Neural cell (in vitro differentiated cells): Measurements from ENCODE around the gene AP3B2. TPM values are rescaled to one million over a fixed set of nuclear protein-coding genes. Genes with fewer than 3 reads are reported as not detected.

ENCODE experiments used
- H2AFZ ChIP-seq: fragments of 200-600, 300-800 bp; sonication (generic), shearing (Covaris generic); 2 replicates; pipeline ENCODE4 v1.6.0; 2014; ENCODE audit warnings: low read depth, mild to moderate bottlenecking, antibody characterized with exemption, low read length, moderate library complexity
- H3F3A ChIP-seq: fragments of 200-600 bp; shearing (Covaris generic); 2 replicates; pipeline ENCODE4 v1.6.1; 2016; ENCODE audit warnings: mild to moderate bottlenecking, moderate library complexity, mixed read lengths, antibody characterized with exemption, low read length; ENCODE audit not compliant: insufficient read depth, poor library complexity, severe bottlenecking
- H3K27ac ChIP-seq: fragments of 200-600, 300-800 bp; sonication (generic), shearing (Covaris generic); 2 replicates; pipeline ENCODE4 v1.5.1; 2014; ENCODE audit warnings: mild to moderate bottlenecking, low read length, moderate library complexity
- H3K27me3 ChIP-seq: fragments of 300-800, 200-600 bp; sonication (generic), shearing (Covaris generic); 2 replicates; pipeline ENCODE4 v1.6.0; 2014; ENCODE audit warnings: mild to moderate bottlenecking, low read depth, low read length, moderate library complexity; ENCODE audit not compliant: insufficient read depth
- H3K36me3 ChIP-seq: fragments of 300-800, 200-600 bp; sonication (generic), shearing (Covaris generic); 2 replicates; pipeline ENCODE4 v1.5.1; 2014; ENCODE audit warnings: mild to moderate bottlenecking, antibody characterized with exemption, low read length, moderate library complexity; ENCODE audit not compliant: insufficient read depth
- H3K4me2 ChIP-seq: fragments of 300-800, 200-600 bp; sonication (generic), shearing (Covaris generic); 2 replicates; pipeline ENCODE4 v1.6.0; 2014; ENCODE audit warnings: mild to moderate bottlenecking, low read length
- H3K4me3 ChIP-seq: fragments of 300-800, 200-600 bp; sonication (generic), shearing (Covaris generic); 2 replicates; pipeline ENCODE4 v1.5.1; 2014; ENCODE audit warnings: mild to moderate bottlenecking, low read length, moderate library complexity
- H3K79me2 ChIP-seq: fragments of 200-600 bp; shearing (Covaris generic); replicated peaks from 2 replicates; pipeline ENCODE4 v1.6.0; 2014; ENCODE audit warnings: mild to moderate bottlenecking, low read length, moderate library complexity; ENCODE audit not compliant: insufficient read depth
- H3K9ac ChIP-seq: fragments of 300-800, 200-600 bp; sonication (generic), shearing (Covaris generic); 2 replicates; pipeline ENCODE4 v1.6.1; 2016; ENCODE audit warnings: mild to moderate bottlenecking, low read length, mixed read lengths
- H3K9me2 ChIP-seq: fragments of 200-600 bp; shearing (Covaris generic); 2 replicates; pipeline ENCODE4 v1.6.1; 2016; ENCODE audit warnings: mild to moderate bottlenecking, low read length, mixed read lengths; ENCODE audit not compliant: insufficient read depth
- H3K9me3 ChIP-seq: fragments of 200-600, 300-800 bp; sonication (generic), shearing (Covaris generic); 2 replicates; pipeline ENCODE4 v1.6.1; 2016; ENCODE audit warnings: mild to moderate bottlenecking, mixed run types, low read length, moderate library complexity, mixed read lengths
- H4K20me1 ChIP-seq: fragments of 200-600 bp; shearing (Covaris generic); 2 replicates; pipeline ENCODE4 v1.6.1; 2016; ENCODE audit warnings: mild to moderate bottlenecking, mixed run types; ENCODE audit not compliant: insufficient read depth
- EP300 ChIP-seq: fragments of 450-650 bp; conservative IDR thresholded peaks from 2 replicates; pipeline ENCODE4 v1.6.1; 2014; ENCODE audit warnings: antibody characterized with exemption, mild to moderate bottlenecking, moderate library complexity; ENCODE audit not compliant: poor library complexity, severe bottlenecking
- EZH2 ChIP-seq: fragments of 200-600, 300-800 bp; shearing (Covaris generic), sonication (generic); IDR thresholded peaks from 2 replicates; pipeline ENCODE4 v1.6.1; 2014; ENCODE audit warnings: antibody characterized with exemption, low read length, borderline replicate concordance, mild to moderate bottlenecking; ENCODE audit not compliant: insufficient read depth, poor library complexity, severe bottlenecking
- MXI1 ChIP-seq: fragments of 450-650 bp; conservative IDR thresholded peaks from 2 replicates; pipeline ENCODE4 v1.6.1; 2014; ENCODE audit warnings: antibody characterized with exemption, mild to moderate bottlenecking; ENCODE audit not compliant: poor library complexity, severe bottlenecking
- POLR2AphosphoS5 ChIP-seq: IDR thresholded peaks from 2 replicates; pipeline ENCODE4 v1.6.1; 2012
- RAD21 ChIP-seq: fragments of 450-650 bp; conservative IDR thresholded peaks from 2 replicates; pipeline ENCODE4 v1.6.1; 2014; ENCODE audit warnings: antibody characterized with exemption, mild to moderate bottlenecking, moderate library complexity
- SMC3 ChIP-seq: fragments of 450-650 bp; conservative IDR thresholded peaks from 2 replicates; pipeline ENCODE4 v1.6.1; 2014; ENCODE audit warnings: antibody characterized with exemption, mild to moderate bottlenecking, moderate library complexity; ENCODE audit not compliant: poor library complexity
- TAF1 ChIP-seq: IDR thresholded peaks from 2 replicates; pipeline ENCODE4 v1.6.1; 2012; ENCODE audit warnings: low read depth
- polyA plus RNA-seq: library from polyadenylated mRNA; depleted of rRNA; stranded (reverse); fragments of >200 nt; gene quantifications from 2 replicates; pipeline ENCODE4 v1.2.3, GENCODE V29; 2014
- TF ChIP-seq, protein P1 (sequence below): fragments of 450-650 bp; IDR thresholded peaks from 2 replicates; pipeline ENCODE4 v1.5.1; 2014; ENCODE audit warnings: antibody characterized with exemption, mild to moderate bottlenecking, moderate library complexity; ENCODE audit not compliant: poor library complexity, severe bottlenecking
- TF ChIP-seq, protein P2 (sequence below): IDR thresholded peaks from 2 replicates; pipeline ENCODE4 v1.6.1; 2012; ENCODE audit warnings: borderline replicate concordance

AP3B2 gene
- polyA plus RNA-seq, 1 donor from 2014 or later, result 81.9 TPM

DNA sequence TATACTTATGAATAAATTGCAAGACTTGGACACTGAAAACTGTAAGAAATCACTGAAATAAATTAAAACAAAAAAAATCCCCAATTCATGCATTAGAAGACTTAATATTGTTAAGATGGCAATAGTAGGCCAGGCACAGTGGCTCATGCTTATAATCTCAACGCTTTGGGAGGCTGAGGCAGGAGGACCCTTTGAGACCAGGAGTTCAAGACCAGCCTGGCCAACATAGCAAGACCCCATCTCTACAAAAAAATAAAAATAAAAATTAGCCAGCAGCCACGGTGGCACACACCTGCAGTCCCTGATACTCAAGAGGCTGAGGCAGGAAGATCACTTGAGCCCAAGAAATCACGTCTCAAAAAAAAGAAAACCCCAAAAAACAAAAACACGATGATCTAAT, 98.3 kb downstream of the AP3B2 start:
- Histone ChIP-seq H3K4me2 (no peak overlapping the region), H3K79me2 (no peaks in the 10 kb centered on the region), H3K9me3 (no peaks in the 10 kb centered on the region), H3K27me3 (no peaks in the 10 kb centered on the region), H3K36me3 (no peaks in the 10 kb centered on the region), H3F3A (no peaks in the 10 kb centered on the region), H2AFZ (no peak overlapping the region), H3K27ac (no peak overlapping the region), H3K4me3 (no peak overlapping the region), H4K20me1 (no peaks in the 10 kb centered on the region), H3K9me2 (no peaks in the 10 kb centered on the region), H3K9ac (no peak overlapping the region)
- TF ChIP-seq, protein P1, sequence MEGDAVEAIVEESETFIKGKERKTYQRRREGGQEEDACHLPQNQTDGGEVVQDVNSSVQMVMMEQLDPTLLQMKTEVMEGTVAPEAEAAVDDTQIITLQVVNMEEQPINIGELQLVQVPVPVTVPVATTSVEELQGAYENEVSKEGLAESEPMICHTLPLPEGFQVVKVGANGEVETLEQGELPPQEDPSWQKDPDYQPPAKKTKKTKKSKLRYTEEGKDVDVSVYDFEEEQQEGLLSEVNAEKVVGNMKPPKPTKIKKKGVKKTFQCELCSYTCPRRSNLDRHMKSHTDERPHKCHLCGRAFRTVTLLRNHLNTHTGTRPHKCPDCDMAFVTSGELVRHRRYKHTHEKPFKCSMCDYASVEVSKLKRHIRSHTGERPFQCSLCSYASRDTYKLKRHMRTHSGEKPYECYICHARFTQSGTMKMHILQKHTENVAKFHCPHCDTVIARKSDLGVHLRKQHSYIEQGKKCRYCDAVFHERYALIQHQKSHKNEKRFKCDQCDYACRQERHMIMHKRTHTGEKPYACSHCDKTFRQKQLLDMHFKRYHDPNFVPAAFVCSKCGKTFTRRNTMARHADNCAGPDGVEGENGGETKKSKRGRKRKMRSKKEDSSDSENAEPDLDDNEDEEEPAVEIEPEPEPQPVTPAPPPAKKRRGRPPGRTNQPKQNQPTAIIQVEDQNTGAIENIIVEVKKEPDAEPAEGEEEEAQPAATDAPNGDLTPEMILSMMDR, result no peak
- TF ChIP-seq MXI1, result no peak
- no peak for TF ChIP-seq RAD21
- no peak for TF ChIP-seq EZH2
- TF ChIP-seq SMC3, result no peak
- TF ChIP-seq EP300, result no peak
- TF ChIP-seq TAF1, result no peak
- TF ChIP-seq POLR2AphosphoS5, result no peak
- TF ChIP-seq, protein P2, sequence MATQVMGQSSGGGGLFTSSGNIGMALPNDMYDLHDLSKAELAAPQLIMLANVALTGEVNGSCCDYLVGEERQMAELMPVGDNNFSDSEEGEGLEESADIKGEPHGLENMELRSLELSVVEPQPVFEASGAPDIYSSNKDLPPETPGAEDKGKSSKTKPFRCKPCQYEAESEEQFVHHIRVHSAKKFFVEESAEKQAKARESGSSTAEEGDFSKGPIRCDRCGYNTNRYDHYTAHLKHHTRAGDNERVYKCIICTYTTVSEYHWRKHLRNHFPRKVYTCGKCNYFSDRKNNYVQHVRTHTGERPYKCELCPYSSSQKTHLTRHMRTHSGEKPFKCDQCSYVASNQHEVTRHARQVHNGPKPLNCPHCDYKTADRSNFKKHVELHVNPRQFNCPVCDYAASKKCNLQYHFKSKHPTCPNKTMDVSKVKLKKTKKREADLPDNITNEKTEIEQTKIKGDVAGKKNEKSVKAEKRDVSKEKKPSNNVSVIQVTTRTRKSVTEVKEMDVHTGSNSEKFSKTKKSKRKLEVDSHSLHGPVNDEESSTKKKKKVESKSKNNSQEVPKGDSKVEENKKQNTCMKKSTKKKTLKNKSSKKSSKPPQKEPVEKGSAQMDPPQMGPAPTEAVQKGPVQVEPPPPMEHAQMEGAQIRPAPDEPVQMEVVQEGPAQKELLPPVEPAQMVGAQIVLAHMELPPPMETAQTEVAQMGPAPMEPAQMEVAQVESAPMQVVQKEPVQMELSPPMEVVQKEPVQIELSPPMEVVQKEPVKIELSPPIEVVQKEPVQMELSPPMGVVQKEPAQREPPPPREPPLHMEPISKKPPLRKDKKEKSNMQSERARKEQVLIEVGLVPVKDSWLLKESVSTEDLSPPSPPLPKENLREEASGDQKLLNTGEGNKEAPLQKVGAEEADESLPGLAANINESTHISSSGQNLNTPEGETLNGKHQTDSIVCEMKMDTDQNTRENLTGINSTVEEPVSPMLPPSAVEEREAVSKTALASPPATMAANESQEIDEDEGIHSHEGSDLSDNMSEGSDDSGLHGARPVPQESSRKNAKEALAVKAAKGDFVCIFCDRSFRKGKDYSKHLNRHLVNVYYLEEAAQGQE, result no peak

Other genes starting within 250 kb of the AP3B2 start
- gene RPS17, start 169.4 kb downstream of the AP3B2 start, polyA plus RNA-seq, result 2,425 and 2,561 TPM in 2 replicates
- gene CPEB1, start 62.5 kb downstream of the AP3B2 start, polyA plus RNA-seq, result 0.61 and 1.3 TPM in 2 replicates
- not detected in 2 replicates for gene FSD2, start 96.2 kb upstream of the AP3B2 start, polyA plus RNA-seq
- 1.5 and 2.8 TPM in 2 replicates for gene WHAMM, start 99.8 kb upstream of the AP3B2 start, polyA plus RNA-seq
- 21.7 and 26.9 TPM in 2 replicates for gene HOMER2, start 242.8 kb upstream of the AP3B2 start, polyA plus RNA-seq